HG03354 (cell line): Measurements from ENCODE around the gene MTRFR.
A peak's percentile ranks its signal among the peaks of the same experiment; 100 is the strongest.
"Not testable (repeated sequence)": the region's sequence is repeated elsewhere in the genome, so short reads cannot be mapped to it uniquely, and the experiment has no call there.

Experiments used
- ATAC-seq: cut with Tn5 transposase; IDR thresholded peaks from one replicate; pipeline ENCODE4 v1.9.1; 2021; ENCODE audit warnings: mild to moderate bottlenecking; ENCODE audit not compliant: unreplicated experiment, poor library complexity, severe bottlenecking

Gene MTRFR

GRCh38 chr12:123232807-123233504 is at the start of gene MTRFR, which contains the start of gene MPHOSPH9:
MTRFR (plus strand) TSS chr12:123233436; CDS start chr12:123253675, 20,239 bp downstream.
MPHOSPH9 (minus strand) TSS chr12:123233141; CDS start chr12:123230364, 2,777 bp downstream.
- ATAC-seq = peak; percentile 85

DNA sequence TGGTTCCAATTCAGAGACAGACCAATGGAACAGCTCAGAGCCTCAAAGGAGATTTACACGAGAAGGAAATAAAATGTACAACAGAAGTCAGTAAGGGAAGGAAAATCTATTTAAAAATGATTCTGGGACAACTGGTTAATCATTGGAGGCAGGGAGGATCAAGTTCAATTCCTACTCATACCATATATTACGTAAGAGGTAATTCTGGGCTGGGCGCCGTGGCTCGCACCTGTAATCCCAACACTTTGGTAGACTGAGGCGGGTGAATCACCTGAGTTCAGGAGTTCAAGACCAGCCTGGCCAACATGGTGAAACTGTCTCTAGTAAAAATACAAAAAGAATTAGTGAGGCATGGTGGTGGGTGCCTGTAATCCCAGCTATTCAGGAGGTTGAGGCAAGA is 45.6 kb upstream of the MTRFR start:
- ATAC-seq = no peak

- ATAC-seq = no peak
Measured at GRCh38 chr12:123199936-123200335, 33.3 kb upstream of the MTRFR start.

GRCh38 chr12:123200414-123200813 is 32.8 kb upstream of the MTRFR start:
- no peak for ATAC-seq

DNA sequence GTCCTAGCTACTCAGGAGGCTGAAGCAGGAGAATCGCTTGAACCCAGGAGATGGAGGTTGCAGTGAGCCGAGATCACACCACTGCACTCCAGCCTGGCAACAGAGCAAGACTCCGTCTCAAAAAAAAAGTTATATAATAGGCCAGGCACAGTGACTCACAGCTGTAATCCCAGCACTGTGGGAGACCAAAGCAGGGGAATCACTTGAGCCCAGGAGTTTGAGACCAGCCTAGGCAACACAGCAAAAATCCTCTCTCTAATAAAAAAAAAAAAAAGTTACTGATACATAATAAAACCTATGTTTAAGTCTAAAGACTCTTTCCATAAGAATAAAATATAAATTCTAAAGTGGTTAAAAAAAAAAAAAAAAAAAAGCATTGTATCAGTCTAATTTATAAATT is 26.4 kb upstream of the MTRFR start:
- not testable (repeated sequence) for ATAC-seq

GRCh38 chr12:123207815-123208214 is 25.4 kb upstream of the MTRFR start:
- not testable (repeated sequence) for ATAC-seq

DNA sequence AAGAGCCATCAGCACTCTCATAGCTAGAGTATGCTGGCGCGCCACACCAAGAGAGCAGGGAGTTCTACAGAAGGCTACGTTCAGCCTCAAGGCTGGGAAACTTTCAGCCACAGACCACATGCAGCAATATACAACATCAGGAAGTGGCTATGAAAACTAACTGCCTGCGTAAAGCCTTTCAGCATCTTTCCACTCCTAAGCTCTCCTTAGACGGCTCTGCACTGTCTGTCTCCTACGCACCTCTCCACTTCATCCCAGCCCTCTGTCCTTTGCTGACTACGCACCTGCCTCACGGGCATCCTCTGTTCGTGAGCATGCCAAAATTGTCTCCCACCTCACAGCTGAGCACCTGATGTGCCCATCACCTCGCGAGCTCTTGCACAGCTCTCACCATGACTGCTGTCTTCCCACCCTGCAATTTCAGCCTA is 10.0 kb upstream of the MTRFR start:
- no peak for ATAC-seq

GRCh38 chr12:123225443-123225842 is 7.8 kb upstream of the MTRFR start:
- ATAC-seq = no peak

- ATAC-seq = no peak
Measured at GRCh38 chr12:123227581-123228258, 5.5 kb upstream of the MTRFR start.

GRCh38 chr12:123229051-123229450 is 4.2 kb upstream of the MTRFR start:
- no peak for ATAC-seq

DNA sequence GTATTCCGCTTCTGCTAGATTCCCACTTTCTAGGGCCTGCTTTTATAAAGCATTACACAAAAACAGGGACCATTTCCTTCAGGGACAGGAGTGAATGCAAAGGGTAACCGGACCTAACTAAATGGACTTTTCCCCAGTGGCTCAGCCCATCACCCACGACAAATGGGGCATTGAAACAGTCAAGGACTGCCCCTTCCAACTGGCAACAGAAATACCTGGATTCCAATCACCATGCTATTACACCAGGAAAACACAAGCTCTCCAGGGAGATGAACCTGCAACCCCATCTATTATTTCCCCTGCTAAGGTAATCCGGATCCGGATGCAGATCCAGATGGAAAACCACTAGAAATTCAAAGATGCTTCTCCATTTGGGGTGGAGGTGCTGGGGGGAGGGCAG is 1.3 kb upstream of the MTRFR start:
- ATAC-seq = no peak

DNA sequence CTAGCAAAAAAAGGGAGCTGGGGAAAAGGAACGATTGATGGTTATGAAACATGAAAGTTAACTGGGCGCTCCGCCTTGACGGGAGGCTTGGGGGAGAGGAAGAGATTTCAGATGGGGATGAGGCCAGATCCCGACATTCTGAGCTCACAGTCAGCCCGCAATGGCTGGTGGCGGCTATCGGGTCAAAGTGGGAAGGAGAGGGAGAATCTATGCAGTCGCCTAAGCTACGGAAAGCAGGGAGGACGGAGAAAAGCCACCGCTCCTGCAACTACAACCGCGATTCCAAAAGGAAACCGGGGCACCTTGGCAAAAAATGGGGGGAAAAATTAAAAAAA is 797 bp upstream of the MTRFR start:
- peak; percentile 2 for ATAC-seq

DNA sequence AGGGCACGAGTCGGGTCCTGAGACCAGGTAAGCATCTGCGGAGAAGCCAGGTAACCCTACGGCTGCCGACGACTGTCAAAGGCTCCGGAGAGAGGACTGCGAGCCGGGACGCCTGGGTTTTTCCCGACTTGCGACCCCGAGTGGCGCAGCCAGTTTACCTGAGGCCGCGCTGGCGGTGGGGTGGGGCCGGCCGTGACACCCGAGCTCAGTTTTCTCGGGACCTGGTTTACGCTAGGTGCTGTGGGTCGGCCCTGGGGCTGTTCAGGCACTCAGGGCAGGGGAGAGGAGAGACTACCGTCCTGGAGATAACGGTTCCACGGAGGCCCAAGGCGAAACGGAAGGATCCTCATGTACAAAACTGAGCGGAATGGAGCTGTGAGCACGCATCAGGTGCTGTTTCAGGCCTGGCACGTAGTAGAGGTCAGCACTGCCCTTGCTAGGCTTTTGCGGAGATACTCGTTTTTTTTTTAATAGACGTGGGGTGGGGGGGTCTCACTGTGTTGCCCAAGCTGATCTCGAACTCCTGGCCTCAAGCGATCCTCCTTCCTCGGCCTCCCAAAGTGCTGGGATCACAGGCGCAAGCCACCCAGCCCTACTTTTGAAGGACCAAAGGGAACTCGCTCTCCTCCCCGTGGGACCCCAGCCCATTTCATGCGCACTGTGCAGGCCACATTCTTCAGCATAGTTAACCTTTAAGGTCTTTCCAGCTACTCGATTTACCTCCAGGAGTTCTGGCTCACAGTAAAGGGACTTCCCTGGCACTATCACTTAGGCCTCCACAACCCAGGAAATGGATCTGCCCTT is 471 bp downstream of the MTRFR start:
- ATAC-seq = peak; percentile 19

DNA sequence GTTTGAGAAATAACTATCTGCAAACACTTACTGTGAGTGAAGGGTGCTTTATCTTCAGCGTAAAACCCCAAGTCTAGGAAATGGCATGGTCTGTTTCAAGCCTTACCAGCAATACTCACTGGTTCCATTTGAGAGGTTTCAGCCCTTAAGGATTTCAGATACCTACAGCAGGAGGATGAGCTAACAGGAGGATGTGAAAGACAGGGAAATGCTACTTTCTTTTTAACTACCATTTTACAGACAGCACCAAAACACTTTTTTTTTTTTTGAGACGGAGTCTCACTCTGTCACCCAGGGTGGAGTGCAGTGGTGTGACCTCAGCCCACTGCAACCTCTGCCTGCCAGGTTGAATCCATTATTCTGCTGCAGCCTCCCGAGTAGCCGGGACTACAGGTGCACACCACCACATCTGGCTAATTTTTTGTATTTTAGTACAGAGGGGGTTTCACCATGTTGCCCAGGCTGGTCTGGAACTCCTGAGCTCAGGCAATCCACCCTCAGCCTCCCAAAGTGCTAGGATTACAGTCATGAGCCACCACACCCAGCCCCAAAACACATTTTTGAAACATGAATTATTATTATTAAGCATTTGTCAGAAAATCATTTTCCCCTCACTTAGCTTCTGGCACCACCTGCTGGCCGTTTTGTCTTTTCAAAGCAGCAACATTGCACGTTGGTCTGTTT is 4.6 kb downstream of the MTRFR start:
- ATAC-seq = no peak

- ATAC-seq = no peak
Measured at GRCh38 chr12:123238330-123238682, 5.1 kb downstream of the MTRFR start.

GRCh38 chr12:123238961-123239360 is 5.7 kb downstream of the MTRFR start:
- no peak for ATAC-seq

GRCh38 chr12:123242116-123242904 is 9.1 kb downstream of the MTRFR start:
- ATAC-seq = no peak

GRCh38 chr12:123243671-123244262 is 10.5 kb downstream of the MTRFR start:
- ATAC-seq = no peak

DNA sequence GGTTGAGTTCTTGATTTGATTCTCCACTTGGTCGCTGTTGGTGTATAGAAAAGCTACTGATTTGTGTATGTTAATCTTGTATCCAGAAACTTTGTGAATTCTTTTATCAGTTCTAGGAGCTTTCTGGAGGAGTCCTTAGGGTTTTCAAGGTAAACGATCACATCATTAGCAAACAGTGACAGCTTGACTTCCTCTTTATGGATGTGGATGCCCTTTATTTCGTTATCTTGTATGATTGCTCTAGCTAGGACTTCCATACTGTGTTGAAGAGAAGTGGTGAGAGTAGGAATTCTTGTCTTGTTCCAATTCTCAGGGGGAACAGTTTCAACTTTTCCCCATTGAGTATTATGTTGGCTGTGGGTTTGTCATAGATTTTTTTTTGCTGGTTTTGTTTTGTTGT is 12.4 kb downstream of the MTRFR start:
- ATAC-seq = no peak
